Kidney epithelial cell (primary cell): ENCODE measurements around the gene COPRS. TPM values are rescaled to one million over a fixed set of nuclear protein-coding genes. Genes with fewer than 3 reads are reported as not detected.

ENCODE experiments used
- DNase-seq: peaks from one replicate; pipeline ENCODE4 v3.0.0-alpha.2; 2010; ENCODE audit warnings: low read depth
- H3K27me3 ChIP-seq: 2 replicates; pipeline ENCODE4 v1.6.0; 2011; ENCODE audit warnings: low read length; ENCODE audit not compliant: control insufficient read depth, insufficient read depth
- H3K36me3 ChIP-seq: 2 replicates; pipeline ENCODE4 v1.5.1; 2011; ENCODE audit warnings: low read length; ENCODE audit not compliant: control insufficient read depth, insufficient read depth
- H3K4me3 ChIP-seq: 2 replicates; pipeline ENCODE4 v1.5.1; 2011; ENCODE audit warnings: low read depth, mild to moderate bottlenecking, control low read depth, low read length
- CTCF ChIP-seq: IDR thresholded peaks from 2 replicates; pipeline ENCODE4 v1.5.1; 2011; ENCODE audit warnings: mild to moderate bottlenecking, moderate library complexity, low read length, control low read depth, inconsistent platforms; ENCODE audit not compliant: insufficient read depth, poor library complexity, severe bottlenecking
- total RNA-seq: library from RNA; depleted of rRNA; stranded (reverse); fragments of >200 nt; gene quantifications from 2 replicates; pipeline ENCODE4 v1.2.3, GENCODE V29; 2015

The COPRS gene
- total RNA-seq, 1 donor from 2014 or later = 88.8 TPM

- TF ChIP-seq CTCF = no peak
- H3K4me3 ChIP-seq = peak overlapping the region; percentile 67
- H3K36me3 ChIP-seq = no peaks in the 10 kb centered on the region
- DNase-seq = no peak
- no peaks in the 10 kb centered on the region for H3K27me3 ChIP-seq
These were observed 963 bp downstream of the COPRS start for GRCh38 chr17:31857920-31858641.

DNA sequence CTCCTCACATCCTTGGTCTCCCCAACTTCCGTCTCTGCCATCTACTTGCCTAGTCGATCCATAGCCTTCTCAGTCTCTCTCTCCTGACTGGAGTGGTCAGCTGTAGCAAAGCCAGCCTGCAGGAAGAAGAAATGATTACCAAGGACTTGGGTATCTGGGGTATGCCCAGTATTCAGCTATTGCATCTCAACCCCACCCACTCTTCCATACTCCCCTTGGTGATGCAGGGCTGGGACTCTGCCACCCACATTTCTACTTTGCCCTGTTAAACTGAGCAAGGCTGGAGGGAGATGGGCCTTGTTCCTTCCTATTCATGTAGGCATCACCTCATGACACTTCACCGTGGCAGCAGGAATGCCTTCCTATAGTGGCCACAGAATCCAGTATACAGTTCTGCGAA lies 2.3 kb downstream of the COPRS start:
- TF ChIP-seq CTCF = no peak
- Histone ChIP-seq H3K36me3 (peaks cover 3% of the 10 kb centered on the region), H3K4me3 (no peak overlapping the region), H3K27me3 (no peaks in the 10 kb centered on the region)
- no peak for DNase-seq

DNA sequence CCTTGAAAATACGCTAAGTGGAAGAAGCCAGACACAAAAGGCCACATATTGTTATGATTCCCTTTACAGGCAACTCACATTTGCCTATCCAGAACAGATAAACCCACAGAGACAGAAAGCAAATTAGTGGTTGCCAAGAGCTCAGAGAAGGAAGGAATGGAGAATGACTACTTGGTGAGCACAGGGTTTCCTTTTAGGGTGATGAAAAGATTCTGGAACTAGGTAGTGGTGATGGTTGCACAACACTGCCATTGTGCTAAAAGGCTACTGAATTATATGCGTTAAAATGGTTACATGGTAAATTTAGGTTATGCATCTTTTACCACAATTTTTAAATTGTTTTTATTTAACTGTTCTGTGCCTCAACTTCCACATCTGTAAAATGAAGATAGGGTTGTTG lies 4.4 kb downstream of the COPRS start:
- H3K27me3 ChIP-seq = no peaks in the 10 kb centered on the region
- no peak for TF ChIP-seq CTCF
- peaks cover 3% of the 10 kb centered on the region for H3K36me3 ChIP-seq
- no peak overlapping the region for H3K4me3 ChIP-seq
- DNase-seq = no peak

GRCh38 chr17:31853911-31854470 lies 5.1 kb downstream of the COPRS start:
- Histone ChIP-seq H3K4me3 (no peak overlapping the region), H3K27me3 (no peaks in the 10 kb centered on the region), H3K36me3 (peaks cover 3% of the 10 kb centered on the region)
- TF ChIP-seq CTCF = no peak
- DNase-seq = no peak

DNA sequence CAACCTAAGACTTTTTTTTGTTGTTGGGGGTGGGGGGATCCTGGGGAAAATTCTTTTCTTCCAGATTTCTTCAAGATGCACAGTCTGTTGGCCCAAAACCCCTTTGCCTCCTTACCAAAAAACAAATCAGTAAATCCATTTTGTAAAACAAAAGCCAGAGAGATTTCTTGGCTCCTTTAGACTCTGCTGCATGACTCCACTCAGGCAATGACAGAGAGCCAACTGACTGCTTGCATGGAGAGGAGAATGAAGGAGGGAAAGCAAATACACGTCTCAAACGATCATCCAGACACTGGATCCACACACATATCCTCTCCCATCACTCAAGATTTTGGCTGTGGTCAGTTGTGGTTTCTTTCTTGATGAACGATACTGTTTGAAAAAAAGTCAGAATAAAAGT lies 13.8 kb downstream of the COPRS start:
- H3K4me3 ChIP-seq = no peak overlapping the region
- H3K27me3 ChIP-seq = peaks cover 4% of the 10 kb centered on the region
- TF ChIP-seq CTCF = no peak
- H3K36me3 ChIP-seq = no peaks in the 10 kb centered on the region
- DNase-seq = no peak
